GM23338 (cell line): ENCODE measurements around the gene WBP1. TPM values are rescaled to one million over a fixed set of nuclear protein-coding genes. Genes with fewer than 3 reads are reported as not detected.

Experiments
- ATAC-seq: fragments of 200-7000 bp; cut with Tn5 transposase; 3 replicates; pipeline ENCODE4 v1.9.1; 2020
- DNase-seq: peaks from one replicate; pipeline ENCODE4 v3.0.0-alpha.2; 2015; ENCODE audit warnings: low spot score
- H2AFZ ChIP-seq: fragments of 200-600 bp; sonication (generic); 2 replicates; pipeline ENCODE4 v1.8.0; 2016; ENCODE audit warnings: antibody characterized with exemption, mild to moderate bottlenecking, moderate library complexity
- H3F3A ChIP-seq: fragments of 200-600 bp; sonication (generic); replicated peaks from 2 replicates; pipeline ENCODE4 v1.8.0; 2017; ENCODE audit warnings: antibody characterized with exemption, mixed run types, low read depth
- H3K27ac ChIP-seq: fragments of 200-600 bp; sonication (generic); 2 replicates; pipeline ENCODE4 v1.6.1; 2016; ENCODE audit warnings: low read depth
- H3K27me3 ChIP-seq: fragments of 200-600 bp; sonication (generic); 2 replicates; pipeline ENCODE4 v1.8.0; 2016; ENCODE audit warnings: mild to moderate bottlenecking, mixed run types, moderate library complexity; ENCODE audit not compliant: insufficient read depth
- H3K36me3 ChIP-seq: fragments of 200-600 bp; sonication (generic); 2 replicates; pipeline ENCODE4 v1.8.0; 2016; ENCODE audit warnings: mild to moderate bottlenecking; ENCODE audit not compliant: insufficient read depth
- H3K4me1 ChIP-seq: fragments of 200-600 bp; sonication (generic); 2 replicates; pipeline ENCODE4 v1.8.0; 2016; ENCODE audit warnings: mild to moderate bottlenecking, moderate library complexity; ENCODE audit not compliant: insufficient read depth
- H3K4me2 ChIP-seq: fragments of 200-600 bp; sonication (generic); 2 replicates; pipeline ENCODE4 v1.7.1; 2017; ENCODE audit warnings: mixed run types
- H3K4me3 ChIP-seq: fragments of 200-600 bp; sonication (generic); 2 replicates; pipeline ENCODE4 v1.6.1; 2016; ENCODE audit warnings: mixed run types
- H3K79me2 ChIP-seq: fragments of 200-600 bp; sonication (generic); replicated peaks from 2 replicates; pipeline ENCODE4 v1.8.0; 2017; ENCODE audit warnings: mild to moderate bottlenecking; ENCODE audit not compliant: insufficient read depth
- H3K9me2 ChIP-seq: fragments of 200-600 bp; sonication (generic); 2 replicates; pipeline ENCODE4 v1.8.0; 2017; ENCODE audit not compliant: insufficient read depth
- H4K20me1 ChIP-seq: fragments of 200-600 bp; sonication (generic); replicated peaks from 2 replicates; pipeline ENCODE4 v1.8.0; 2017; ENCODE audit warnings: mild to moderate bottlenecking; ENCODE audit not compliant: insufficient read depth
- H3K27ac Mint-ChIP-seq: 2 replicates; pipeline ENCODE4 v1.8.0; 2020; ENCODE audit warnings: inconsistent platforms, mild to moderate bottlenecking, moderate library complexity, mixed read lengths
- H3K27me3 Mint-ChIP-seq: 3 replicates; pipeline ENCODE4 v1.8.0; 2022; ENCODE audit warnings: low read depth, mild to moderate bottlenecking, moderate library complexity, mixed read lengths, inconsistent platforms; ENCODE audit not compliant: insufficient read depth, poor library complexity
- H3K36me3 Mint-ChIP-seq: 3 replicates; pipeline ENCODE4 v1.8.0; 2021; ENCODE audit warnings: low read depth, mild to moderate bottlenecking, inconsistent platforms, moderate library complexity, mixed read lengths
- H3K4me1 Mint-ChIP-seq: 3 replicates; pipeline ENCODE4 v1.8.0; 2020; ENCODE audit warnings: mild to moderate bottlenecking, inconsistent platforms, mixed read lengths
- H3K4me3 Mint-ChIP-seq: 3 replicates; pipeline ENCODE4 v1.8.0; 2021; ENCODE audit warnings: moderate library complexity, mild to moderate bottlenecking, inconsistent platforms, mixed read lengths
- H3K9me3 Mint-ChIP-seq: 3 replicates; pipeline ENCODE4 v1.8.0; 2020; ENCODE audit warnings: moderate library complexity, mild to moderate bottlenecking, inconsistent platforms, mixed read lengths
- EZH2phosphoT487 ChIP-seq: fragments of 200-600 bp; sonication (generic); IDR thresholded peaks from one replicate; pipeline ENCODE4 v1.8.1; 2018; ENCODE audit warnings: antibody characterized with exemption; ENCODE audit not compliant: unreplicated experiment
- NANOG ChIP-seq: IDR thresholded peaks from 2 replicates; pipeline ENCODE4 v1.6.1; 2016; ENCODE audit warnings: antibody characterized with exemption, borderline replicate concordance
- POLR2AphosphoS5 ChIP-seq: IDR thresholded peaks from 2 replicates; pipeline ENCODE4 v1.6.1; 2016; ENCODE audit warnings: antibody characterized with exemption, low read depth
- STAT1 ChIP-seq: IDR thresholded peaks from one replicate; pipeline ENCODE4 v1.6.1; 2016; ENCODE audit warnings: antibody characterized with exemption; ENCODE audit not compliant: unreplicated experiment
- polyA plus RNA-seq: library from polyadenylated mRNA; unstranded; fragments of >200 nt; fragmentation: Nextera tagmentation; extraction: Ambion mirVana; gene quantifications from 2 replicates; pipeline ENCODE4 v1.2.1, GENCODE V29; 2016
- total RNA-seq: library from RNA; depleted of rRNA; stranded (reverse); fragments of >200 nt; shearing (Covaris generic); gene quantifications from 2 replicates; pipeline ENCODE4 v1.2.3, GENCODE V29; 2014
- TF ChIP-seq, protein P1 (sequence below), 2 experiments: fragments of 200-600 bp in 1 of 2; sonication (generic) in 1 of 2; conservative IDR thresholded peaks; 2 replicates each; pipeline versions ENCODE4 v1.5.1 to v1.6.1; 2016 to 2017; ENCODE audit warnings: antibody characterized with exemption in 2 of 2, low read depth in 2 of 2, mild to moderate bottlenecking in 2 of 2, moderate library complexity in 1 of 2
- TF ChIP-seq, protein P2 (sequence below): IDR thresholded peaks from one replicate; pipeline ENCODE4 v1.6.1; 2018; ENCODE audit warnings: antibody characterized with exemption; ENCODE audit not compliant: unreplicated experiment
- TF ChIP-seq, protein P3 (sequence below): fragments of 250-450 bp; sonication (Bioruptor Pico); IDR thresholded peaks from 2 replicates; pipeline ENCODE4 v1.5.0; 2020; ENCODE audit warnings: mild to moderate bottlenecking, moderate library complexity

WBP1 gene
- total and polyA plus RNA-seq, 2 experiments from 2014 or later = 53.0 to 64.4 TPM

DNA sequence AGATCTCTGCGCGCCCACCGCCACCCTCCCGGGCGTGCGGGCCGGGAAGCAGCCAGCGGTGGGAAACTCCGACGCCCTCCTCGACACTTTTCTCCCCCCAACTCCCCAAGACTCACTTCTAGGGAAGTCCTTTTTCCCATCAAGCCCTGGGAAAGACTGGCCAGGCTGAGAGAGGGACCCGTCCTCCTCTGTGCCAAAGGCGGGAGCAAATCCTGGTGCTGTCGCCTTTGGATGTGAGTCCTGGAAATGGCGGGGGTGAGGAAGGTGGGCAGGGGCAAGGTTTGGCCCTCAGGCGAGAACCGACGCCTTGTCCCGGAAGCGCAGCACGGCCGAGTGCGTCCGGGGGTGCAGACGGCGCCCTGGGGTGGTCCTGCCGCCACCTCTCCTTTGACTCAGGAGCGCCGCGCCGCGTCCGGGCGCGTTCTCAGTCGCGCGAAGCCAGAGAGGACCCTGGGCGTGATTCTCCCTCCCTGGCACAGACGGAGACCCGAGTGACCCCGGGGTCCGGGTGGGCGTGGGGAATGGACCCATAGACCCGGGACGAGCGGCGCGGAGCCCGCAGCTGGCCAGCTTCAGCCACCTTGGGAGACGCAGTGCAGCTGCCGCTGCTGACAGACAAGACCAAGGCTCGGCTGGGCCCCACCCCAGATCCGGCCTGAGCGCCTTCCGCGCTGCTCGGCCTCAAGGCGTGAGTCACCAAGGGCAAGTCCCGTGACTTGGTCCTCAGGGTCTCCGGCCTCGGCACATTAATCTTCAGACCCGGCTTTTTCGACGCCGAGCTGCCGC is 44.7 kb downstream of the WBP1 start (continued):
- TF ChIP-seq, protein P1, sequence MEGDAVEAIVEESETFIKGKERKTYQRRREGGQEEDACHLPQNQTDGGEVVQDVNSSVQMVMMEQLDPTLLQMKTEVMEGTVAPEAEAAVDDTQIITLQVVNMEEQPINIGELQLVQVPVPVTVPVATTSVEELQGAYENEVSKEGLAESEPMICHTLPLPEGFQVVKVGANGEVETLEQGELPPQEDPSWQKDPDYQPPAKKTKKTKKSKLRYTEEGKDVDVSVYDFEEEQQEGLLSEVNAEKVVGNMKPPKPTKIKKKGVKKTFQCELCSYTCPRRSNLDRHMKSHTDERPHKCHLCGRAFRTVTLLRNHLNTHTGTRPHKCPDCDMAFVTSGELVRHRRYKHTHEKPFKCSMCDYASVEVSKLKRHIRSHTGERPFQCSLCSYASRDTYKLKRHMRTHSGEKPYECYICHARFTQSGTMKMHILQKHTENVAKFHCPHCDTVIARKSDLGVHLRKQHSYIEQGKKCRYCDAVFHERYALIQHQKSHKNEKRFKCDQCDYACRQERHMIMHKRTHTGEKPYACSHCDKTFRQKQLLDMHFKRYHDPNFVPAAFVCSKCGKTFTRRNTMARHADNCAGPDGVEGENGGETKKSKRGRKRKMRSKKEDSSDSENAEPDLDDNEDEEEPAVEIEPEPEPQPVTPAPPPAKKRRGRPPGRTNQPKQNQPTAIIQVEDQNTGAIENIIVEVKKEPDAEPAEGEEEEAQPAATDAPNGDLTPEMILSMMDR (conservative IDR thresholded peaks at IDR 0.05; ENCODE audit: low read depth in 2 of 2) = peak in 1 of 2 experiments; percentile 42; a peak in 2 of 4 replicates
- TF ChIP-seq POLR2AphosphoS5 (0 out of 2 replicates have a peak, but pooled peaks have one; percentile 23), STAT1 (no peak), EZH2phosphoT487 (peak; percentile 65)
- TF ChIP-seq, protein P2, sequence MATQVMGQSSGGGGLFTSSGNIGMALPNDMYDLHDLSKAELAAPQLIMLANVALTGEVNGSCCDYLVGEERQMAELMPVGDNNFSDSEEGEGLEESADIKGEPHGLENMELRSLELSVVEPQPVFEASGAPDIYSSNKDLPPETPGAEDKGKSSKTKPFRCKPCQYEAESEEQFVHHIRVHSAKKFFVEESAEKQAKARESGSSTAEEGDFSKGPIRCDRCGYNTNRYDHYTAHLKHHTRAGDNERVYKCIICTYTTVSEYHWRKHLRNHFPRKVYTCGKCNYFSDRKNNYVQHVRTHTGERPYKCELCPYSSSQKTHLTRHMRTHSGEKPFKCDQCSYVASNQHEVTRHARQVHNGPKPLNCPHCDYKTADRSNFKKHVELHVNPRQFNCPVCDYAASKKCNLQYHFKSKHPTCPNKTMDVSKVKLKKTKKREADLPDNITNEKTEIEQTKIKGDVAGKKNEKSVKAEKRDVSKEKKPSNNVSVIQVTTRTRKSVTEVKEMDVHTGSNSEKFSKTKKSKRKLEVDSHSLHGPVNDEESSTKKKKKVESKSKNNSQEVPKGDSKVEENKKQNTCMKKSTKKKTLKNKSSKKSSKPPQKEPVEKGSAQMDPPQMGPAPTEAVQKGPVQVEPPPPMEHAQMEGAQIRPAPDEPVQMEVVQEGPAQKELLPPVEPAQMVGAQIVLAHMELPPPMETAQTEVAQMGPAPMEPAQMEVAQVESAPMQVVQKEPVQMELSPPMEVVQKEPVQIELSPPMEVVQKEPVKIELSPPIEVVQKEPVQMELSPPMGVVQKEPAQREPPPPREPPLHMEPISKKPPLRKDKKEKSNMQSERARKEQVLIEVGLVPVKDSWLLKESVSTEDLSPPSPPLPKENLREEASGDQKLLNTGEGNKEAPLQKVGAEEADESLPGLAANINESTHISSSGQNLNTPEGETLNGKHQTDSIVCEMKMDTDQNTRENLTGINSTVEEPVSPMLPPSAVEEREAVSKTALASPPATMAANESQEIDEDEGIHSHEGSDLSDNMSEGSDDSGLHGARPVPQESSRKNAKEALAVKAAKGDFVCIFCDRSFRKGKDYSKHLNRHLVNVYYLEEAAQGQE = no peak

DNA sequence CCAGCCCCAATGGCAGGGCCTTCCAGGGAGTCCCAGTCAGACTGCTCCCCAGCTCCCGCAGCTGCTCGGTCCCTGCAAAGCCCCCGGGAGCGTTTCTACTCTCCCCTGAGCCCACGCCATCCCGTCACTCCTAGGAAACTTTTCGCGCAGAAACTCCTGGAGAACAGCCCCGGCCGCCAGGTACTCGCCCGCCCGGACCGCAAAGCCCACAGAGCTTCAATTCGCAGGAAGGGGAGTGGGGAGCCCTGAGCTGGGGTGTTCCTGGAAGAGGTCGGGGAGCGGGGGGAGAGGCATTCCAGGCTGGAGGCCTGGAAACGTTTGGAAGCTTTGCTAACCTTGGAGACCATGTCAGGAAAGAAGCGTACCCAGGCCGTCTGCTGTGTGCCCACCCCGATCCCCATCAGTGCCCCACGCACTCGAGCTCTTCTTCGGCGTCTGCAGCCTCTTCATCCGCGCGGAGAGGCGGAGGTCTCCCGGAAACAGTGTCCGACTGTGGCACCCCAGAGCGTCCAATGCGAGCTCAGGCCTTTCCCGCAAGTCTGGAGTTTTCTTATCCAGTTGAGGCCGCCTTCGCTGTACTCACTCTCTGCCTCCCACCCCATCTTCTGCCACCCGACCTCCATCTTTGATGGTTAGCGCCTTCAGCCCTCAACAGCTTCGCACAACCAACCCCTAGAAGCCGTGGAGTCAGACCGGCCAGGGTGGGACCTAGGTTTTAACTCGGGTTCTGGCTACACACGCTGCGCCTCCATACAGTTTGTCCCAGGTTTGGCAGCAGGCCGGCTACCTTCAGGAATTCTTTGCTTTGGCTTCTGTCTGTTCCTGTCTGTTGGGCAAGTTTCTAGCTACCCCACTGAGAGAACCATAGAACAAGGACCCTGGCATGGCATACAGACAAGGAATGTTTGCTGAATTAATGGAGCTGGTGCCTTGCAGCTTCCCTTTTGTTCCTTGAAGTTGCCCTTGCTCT is 45.6 kb downstream of the WBP1 start:
- peak overlapping the region; percentile 86 for H3K4me3 Mint-ChIP-seq
- H3K36me3 Mint-ChIP-seq = peaks cover 28% of the 10 kb centered on the region
- H3K4me1 ChIP-seq = peaks cover 48% of the 10 kb centered on the region
- peaks cover 7% of the 10 kb centered on the region; the same call in 1 of the 2 replicates for H3K36me3 ChIP-seq
- peaks cover 11% of the 10 kb centered on the region for H4K20me1 ChIP-seq
- peak overlapping the region; percentile 95 for H3K4me2 ChIP-seq
- H3K27ac ChIP-seq = no peak overlapping the region
- H3K79me2 ChIP-seq = peaks cover 8% of the 10 kb centered on the region
- DNase-seq = peak; percentile 54
- peak overlapping the region; percentile 71 for H3K4me3 ChIP-seq
- peaks cover 92% of the 10 kb centered on the region for H3K27me3 ChIP-seq
- H3K9me3 Mint-ChIP-seq = no peaks in the 10 kb centered on the region; the same call in 1 of the 3 replicates
- H3F3A ChIP-seq = peaks cover 32% of the 10 kb centered on the region
- H3K27ac Mint-ChIP-seq = no peak overlapping the region
- H3K9me2 ChIP-seq = no peaks in the 10 kb centered on the region
- no peak for ATAC-seq
- H3K27me3 Mint-ChIP-seq = peaks cover 97% of the 10 kb centered on the region
- H2AFZ ChIP-seq = peak overlapping the region; percentile 96
- peaks cover 57% of the 10 kb centered on the region for H3K4me1 Mint-ChIP-seq
- TF ChIP-seq, protein P3, sequence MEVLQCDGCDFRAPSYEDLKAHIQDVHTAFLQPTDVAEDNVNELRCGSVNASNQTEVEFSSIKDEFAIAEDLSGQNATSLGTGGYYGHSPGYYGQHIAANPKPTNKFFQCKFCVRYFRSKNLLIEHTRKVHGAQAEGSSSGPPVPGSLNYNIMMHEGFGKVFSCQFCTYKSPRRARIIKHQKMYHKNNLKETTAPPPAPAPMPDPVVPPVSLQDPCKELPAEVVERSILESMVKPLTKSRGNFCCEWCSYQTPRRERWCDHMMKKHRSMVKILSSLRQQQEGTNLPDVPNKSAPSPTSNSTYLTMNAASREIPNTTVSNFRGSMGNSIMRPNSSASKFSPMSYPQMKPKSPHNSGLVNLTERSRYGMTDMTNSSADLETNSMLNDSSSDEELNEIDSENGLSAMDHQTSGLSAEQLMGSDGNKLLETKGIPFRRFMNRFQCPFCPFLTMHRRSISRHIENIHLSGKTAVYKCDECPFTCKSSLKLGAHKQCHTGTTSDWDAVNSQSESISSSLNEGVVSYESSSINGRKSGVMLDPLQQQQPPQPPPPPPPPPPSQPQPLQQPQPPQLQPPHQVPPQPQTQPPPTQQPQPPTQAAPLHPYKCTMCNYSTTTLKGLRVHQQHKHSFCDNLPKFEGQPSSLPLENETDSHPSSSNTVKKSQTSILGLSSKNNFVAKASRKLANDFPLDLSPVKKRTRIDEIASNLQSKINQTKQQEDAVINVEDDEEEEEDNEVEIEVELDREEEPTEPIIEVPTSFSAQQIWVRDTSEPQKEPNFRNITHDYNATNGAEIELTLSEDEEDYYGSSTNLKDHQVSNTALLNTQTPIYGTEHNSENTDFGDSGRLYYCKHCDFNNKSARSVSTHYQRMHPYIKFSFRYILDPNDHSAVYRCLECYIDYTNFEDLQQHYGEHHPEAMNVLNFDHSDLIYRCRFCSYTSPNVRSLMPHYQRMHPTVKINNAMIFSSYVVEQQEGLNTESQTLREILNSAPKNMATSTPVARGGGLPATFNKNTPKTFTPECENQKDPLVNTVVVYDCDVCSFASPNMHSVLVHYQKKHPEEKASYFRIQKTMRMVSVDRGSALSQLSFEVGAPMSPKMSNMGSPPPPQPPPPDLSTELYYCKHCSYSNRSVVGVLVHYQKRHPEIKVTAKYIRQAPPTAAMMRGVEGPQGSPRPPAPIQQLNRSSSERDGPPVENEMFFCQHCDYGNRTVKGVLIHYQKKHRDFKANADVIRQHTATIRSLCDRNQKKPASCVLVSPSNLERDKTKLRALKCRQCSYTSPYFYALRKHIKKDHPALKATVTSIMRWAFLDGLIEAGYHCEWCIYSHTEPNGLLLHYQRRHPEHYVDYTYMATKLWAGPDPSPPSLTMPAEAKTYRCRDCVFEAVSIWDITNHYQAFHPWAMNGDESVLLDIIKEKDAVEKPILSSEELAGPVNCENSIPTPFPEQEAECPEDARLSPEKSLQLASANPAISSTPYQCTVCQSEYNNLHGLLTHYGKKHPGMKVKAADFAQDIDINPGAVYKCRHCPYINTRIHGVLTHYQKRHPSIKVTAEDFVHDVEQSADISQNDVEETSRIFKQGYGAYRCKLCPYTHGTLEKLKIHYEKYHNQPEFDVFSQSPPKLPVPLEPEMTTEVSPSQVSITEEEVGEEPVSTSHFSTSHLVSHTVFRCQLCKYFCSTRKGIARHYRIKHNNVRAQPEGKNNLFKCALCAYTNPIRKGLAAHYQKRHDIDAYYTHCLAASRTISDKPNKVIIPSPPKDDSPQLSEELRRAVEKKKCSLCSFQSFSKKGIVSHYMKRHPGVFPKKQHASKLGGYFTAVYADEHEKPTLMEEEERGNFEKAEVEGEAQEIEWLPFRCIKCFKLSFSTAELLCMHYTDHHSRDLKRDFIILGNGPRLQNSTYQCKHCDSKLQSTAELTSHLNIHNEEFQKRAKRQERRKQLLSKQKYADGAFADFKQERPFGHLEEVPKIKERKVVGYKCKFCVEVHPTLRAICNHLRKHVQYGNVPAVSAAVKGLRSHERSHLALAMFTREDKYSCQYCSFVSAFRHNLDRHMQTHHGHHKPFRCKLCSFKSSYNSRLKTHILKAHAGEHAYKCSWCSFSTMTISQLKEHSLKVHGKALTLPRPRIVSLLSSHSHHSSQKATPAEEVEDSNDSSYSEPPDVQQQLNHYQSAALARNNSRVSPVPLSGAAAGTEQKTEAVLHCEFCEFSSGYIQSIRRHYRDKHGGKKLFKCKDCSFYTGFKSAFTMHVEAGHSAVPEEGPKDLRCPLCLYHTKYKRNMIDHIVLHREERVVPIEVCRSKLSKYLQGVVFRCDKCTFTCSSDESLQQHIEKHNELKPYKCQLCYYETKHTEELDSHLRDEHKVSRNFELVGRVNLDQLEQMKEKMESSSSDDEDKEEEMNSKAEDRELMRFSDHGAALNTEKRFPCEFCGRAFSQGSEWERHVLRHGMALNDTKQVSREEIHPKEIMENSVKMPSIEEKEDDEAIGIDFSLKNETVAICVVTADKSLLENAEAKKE (CRISPR knock-in tag) = no peak
- TF ChIP-seq NANOG = no peak
- TF ChIP-seq, protein P1 (conservative IDR thresholded peaks at IDR 0.05; ENCODE audit: low read depth in 2 of 2) = no peak
- peak; percentile 9; the same call in 1 of the 2 replicates for TF ChIP-seq POLR2AphosphoS5
